ENCODE results near the gene POMGNT2.

POMGNT2 gene

GRCh38 chr3:43126536-43126935 lies 20.7 kb upstream of the POMGNT2 start:
- POLR2A ChIA-PET, result no interaction called here

GRCh38 chr3:43123895-43124294 lies 18.0 kb upstream of the POMGNT2 start:
- no peak for DNase-seq (ENCODE audit: extremely low spot score)
- no peak for TF ChIP-seq CTCF (IDR thresholded peaks at IDR 0.05; ENCODE audit: control extremely low read depth, extremely low read depth, low read depth, missing control alignments)
- CTCF ChIA-PET, result no interaction called here
- POLR2A ChIA-PET, result no interaction called here

More at GRCh38 chr3:43126536-43126935, 20.7 kb upstream of the POMGNT2 start:
- DNase-seq (ENCODE audit: extremely low spot score), result no peak
- no peak for TF ChIP-seq CTCF (IDR thresholded peaks at IDR 0.05; ENCODE audit: control extremely low read depth, extremely low read depth, low read depth, missing control alignments)
- CTCF ChIA-PET, result interaction anchor here (1.9 kb wide), 1 partner anchor 10 kb away, joined by 5 read pairs; no protein-coding TSS in a partner anchor

GRCh38 chr3:43120937-43121336 lies 15.1 kb upstream of the POMGNT2 start:
- ChIA-PET CTCF (interaction anchor here (1.2 to 2.3 kb wide), 3 partner anchors 8 to 10 kb away, joined by 4 to 8 read pairs (median 5); no protein-coding TSS in a partner anchor), POLR2A (no interaction called here)
- no peak for DNase-seq (ENCODE audit: extremely low spot score)
- no peak for TF ChIP-seq CTCF (IDR thresholded peaks at IDR 0.05; ENCODE audit: control extremely low read depth, extremely low read depth, low read depth, missing control alignments)

GRCh38 chr3:43117257-43117656 lies 11.4 kb upstream of the POMGNT2 start:
- POLR2A ChIA-PET, result no interaction called here
- no peak for TF ChIP-seq CTCF (IDR thresholded peaks at IDR 0.05; ENCODE audit: control extremely low read depth, extremely low read depth, low read depth, missing control alignments)
- DNase-seq (ENCODE audit: extremely low spot score), result no peak
- CTCF ChIA-PET, result no interaction called here

- no peak for TF ChIP-seq CTCF (IDR thresholded peaks at IDR 0.05; ENCODE audit: control extremely low read depth, extremely low read depth, low read depth, missing control alignments)
- ChIA-PET POLR2A (no interaction called here), CTCF (interaction anchor here (0.8 to 1.6 kb wide), 2 partner anchors 14 to 15 kb away, joined by 3 to 5 read pairs; no protein-coding TSS in a partner anchor)
- no peak for DNase-seq (ENCODE audit: extremely low spot score)
Measured at GRCh38 chr3:43113671-43114070, 7.8 kb upstream of the POMGNT2 start.

GRCh38 chr3:43106293-43106628 lies 382 bp upstream of the POMGNT2 start:
- no peak for DNase-seq (ENCODE audit: extremely low spot score)
- CTCF ChIA-PET, result no interaction called here
- no peak for TF ChIP-seq CTCF (IDR thresholded peaks at IDR 0.05; ENCODE audit: control extremely low read depth, extremely low read depth, low read depth, missing control alignments)
- POLR2A ChIA-PET, result no interaction called here

Measured in GM10248 (cell line).